GM11168 (cell line): ENCODE data around the gene PTPRM.

ENCODE experiments used
- in situ Hi-C: fragments of 300-500 bp; cut with MboI; formaldehyde crosslinking; loops from one replicate; pipeline ENCODE4 v1.12.0; 2022; ENCODE audit warnings: low sequenced_read_pairs; ENCODE audit not compliant: unreplicated experiment

Gene PTPRM

GRCh38 chr18:8324343-8325065 is 757.4 kb downstream of the PTPRM start:
- in situ Hi-C loops = no loop called here

DNA sequence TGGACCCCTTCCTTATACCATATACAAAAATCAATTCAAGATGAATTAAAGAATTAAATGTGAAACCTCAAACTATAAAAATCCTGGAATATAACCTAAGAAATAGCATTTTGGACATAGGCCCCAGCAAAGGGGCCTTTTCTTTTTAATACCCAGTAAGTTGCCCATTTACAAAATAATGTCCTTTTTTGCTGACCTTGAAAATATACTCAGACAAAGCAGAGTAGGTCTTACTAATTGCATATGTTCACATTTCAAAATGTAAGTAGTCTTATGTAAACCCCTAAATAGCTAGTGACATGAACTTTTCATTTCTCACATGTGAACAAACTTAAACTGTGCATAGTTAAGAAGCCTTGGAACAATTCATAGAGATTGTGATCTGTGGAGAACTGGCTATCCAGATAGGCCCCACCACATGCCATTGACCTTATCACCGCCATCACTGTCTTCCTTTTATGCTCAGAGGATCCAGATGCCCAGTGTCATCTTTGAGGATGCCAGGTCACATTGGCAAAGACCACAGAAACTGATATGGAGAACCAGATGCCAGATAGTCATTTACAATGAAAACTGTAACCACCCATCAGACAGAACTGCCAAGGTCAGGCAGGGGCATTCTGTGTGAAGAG is 759.8 kb downstream of the PTPRM start:
- in situ Hi-C loops = no loop called here

- in situ Hi-C loops = no loop called here
Observed at GRCh38 chr18:8328126-8328525, 761.0 kb downstream of the PTPRM start.

GRCh38 chr18:8329186-8329771 is 762.2 kb downstream of the PTPRM start:
- in situ Hi-C loops = no loop called here

DNA sequence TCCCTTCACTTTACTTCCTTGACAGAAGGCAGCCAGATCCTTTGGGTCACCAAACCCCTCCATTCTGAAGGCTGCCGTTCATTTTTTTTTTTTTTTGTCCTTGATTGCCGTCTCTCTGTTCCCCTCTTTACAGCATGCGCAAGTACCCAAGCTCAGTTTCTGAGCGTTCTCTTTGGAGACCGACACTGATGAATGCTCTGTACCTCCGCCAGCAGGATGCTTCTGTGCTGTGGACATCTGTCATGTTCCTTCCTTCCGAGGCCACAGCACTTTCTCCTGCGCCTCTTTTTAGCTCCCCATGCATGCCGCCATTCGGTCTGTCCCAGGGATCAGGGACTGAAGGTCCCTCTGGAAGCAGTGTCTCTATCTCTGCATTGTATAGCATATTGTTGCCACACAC is 763.5 kb downstream of the PTPRM start:
- in situ Hi-C loops = no loop called here

GRCh38 chr18:8332286-8332685 is 765.2 kb downstream of the PTPRM start:
- in situ Hi-C loops = no loop called here

DNA sequence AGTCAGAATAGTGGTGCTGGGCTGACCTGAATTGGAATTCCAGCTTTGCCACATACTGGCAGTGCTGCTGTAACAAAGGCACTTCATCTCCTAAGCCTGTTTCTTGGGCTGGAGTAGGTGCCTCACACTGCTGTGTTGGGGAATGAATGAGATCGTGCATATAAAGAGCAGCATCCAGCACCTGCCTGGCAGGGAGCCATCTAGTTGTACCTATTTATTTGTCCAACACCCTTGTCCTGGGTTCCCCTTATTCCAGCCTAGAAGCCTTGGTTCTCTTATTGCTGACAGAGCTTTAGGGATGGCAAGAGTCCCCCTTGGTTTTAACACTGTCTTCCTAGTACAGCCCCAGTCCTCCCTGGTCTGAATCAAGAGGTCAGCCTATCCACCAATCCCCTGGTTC is 766.8 kb downstream of the PTPRM start:
- in situ Hi-C loops = no loop called here

DNA sequence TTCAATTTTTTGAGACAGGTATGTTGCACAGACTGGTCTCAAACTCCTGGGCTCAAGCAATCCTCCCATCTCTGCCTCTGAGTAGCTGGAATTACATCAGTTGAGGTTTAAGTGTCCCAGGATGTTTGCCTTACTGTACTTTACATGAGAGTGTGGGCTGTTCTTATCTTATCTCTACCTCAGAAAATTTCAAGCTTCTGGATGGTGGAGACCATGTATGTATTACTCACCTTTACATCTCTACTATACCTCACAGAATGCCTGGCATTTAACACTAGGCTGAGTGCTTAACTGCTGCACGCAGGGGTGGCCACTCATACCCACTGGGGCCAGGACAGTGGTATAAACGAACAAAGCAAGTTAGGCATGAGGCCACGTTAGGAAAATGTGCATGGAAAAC is 770.1 kb downstream of the PTPRM start:
- in situ Hi-C loops = no loop called here

GRCh38 chr18:8339210-8339609 is 772.1 kb downstream of the PTPRM start:
- in situ Hi-C loops = no loop called here

GRCh38 chr18:8339952-8340351 is 772.8 kb downstream of the PTPRM start:
- in situ Hi-C loops = no loop called here

- in situ Hi-C loops = no loop called here
Observed at GRCh38 chr18:8341481-8342230, 774.5 kb downstream of the PTPRM start.

DNA sequence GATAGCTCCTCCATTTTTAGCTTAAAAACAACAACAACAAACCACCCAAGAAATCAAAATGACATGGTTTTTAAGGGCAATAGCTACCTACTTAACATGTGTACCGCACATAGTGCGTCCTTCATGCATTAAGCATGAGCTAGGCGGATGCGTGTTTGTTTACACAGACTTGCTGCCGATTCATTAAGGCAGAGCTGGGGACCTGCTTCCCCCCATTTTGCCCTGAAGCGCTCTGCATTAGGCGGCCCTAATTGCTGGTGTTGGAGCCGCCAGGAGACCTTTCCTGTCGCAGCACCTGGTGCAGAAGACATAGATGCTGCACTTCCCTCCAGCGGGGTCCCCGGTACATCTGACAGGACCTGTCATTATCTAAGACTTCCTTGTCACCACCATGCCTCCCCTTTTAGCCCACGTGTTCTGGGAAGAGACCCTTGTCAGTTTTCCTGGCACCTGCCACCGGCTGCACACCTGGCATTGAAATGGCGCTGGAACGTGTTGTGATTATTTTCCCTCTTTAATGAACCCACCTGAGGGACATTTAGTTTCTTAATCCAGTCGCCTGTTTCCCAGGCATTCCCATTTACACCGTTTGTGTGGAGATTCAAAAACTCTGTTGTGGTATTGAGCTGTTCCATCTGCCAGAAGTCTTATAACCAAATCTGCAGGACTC is 781.1 kb downstream of the PTPRM start:
- in situ Hi-C loops = no loop called here

DNA sequence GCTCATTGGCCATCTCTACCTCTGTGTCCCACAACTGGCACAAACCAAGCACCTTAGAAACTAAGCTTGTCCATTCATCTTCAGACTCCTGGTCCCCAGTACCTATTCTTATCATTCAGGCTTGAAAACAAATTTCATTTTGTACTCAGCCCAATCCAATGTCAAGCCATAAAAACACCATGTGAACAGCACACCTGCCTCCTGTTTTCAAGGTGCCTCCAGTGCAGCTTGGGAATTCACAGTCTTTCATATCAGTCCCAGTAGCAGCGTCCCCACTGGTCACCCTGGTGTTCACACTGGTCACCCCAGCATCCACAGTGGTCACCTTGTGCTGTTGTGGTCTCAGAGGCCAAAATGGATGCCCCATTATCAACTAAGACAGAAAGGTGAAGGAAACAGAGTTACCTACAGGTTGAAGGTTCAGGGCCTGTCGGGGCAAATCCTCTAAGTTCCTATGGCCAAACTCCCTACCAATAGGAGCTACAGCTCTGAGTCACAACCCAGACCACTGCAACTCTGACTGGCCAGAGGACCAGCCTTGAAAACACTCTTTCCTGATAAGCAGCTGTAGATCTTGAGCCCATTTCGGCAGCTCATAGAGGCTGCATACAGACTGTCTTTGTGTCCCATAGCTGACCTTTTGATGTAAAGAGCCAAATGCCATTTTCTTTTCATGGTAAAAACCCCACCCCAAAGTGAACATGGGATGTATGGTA is 782.6 kb downstream of the PTPRM start:
- in situ Hi-C loops = no loop called here

GRCh38 chr18:8350628-8351027 is 783.5 kb downstream of the PTPRM start:
- in situ Hi-C loops = no loop called here

DNA sequence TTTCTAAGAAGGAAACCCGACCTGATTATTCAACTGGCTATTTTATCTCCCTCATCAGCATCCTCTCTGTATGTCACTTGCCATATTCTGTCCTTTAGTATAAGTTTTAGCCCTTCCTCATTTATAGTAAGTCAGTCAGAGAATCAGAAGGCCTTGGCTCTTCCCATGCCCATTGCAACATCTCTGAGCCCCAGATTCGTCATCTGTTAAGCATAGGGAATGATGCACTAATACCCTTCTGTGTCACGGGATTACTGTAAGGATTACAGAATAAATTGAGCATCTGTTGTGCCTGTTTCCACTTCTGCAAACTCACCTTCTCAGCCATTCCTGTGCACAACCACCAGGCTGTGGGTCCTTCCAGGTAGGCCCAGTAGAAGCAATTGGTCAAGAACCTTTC is 784.0 kb downstream of the PTPRM start:
- in situ Hi-C loops = no loop called here

DNA sequence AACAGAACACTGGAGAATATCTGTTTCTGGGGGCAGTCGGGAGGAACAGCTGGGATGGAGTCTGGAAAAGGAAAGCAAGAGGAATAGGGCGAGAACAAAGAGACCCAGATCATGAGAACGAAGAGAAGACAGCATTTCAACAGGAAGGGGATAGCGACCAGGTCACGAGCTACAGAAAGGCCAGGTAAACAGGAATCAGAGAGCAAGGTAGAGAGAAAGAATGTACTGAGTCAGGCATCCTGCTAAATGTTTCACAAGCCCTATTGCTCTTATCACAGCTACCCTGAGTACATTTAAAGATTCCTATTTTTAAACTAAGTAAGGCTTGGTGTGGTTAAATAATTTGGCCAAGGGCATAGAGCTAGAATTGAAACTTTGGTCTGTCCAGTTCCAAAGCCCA is 787.2 kb downstream of the PTPRM start:
- in situ Hi-C loops = no loop called here

DNA sequence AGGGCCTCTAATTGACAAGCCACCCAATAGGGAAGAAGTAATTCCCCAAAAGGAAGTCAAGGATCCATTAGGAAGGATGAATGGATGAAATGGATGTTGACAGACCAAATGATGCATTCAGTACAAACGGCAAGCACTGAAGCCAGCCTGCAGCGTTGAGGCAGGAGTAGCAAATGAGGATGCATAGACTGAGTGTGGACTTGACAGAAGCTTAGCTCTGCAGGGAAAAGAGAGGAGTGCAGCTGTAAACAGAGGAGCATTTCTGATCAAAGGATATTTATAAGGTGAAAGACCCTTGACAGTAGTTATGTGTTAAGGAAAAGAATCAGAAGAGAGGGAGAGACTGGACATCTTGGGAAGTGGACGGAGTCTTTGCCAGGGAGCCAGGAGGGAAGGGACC is 788.9 kb downstream of the PTPRM start:
- in situ Hi-C loops = no loop called here

GRCh38 chr18:8357320-8357719 is 790.2 kb downstream of the PTPRM start:
- in situ Hi-C loops = no loop called here

GRCh38 chr18:8358033-8358765 is 791.1 kb downstream of the PTPRM start:
- in situ Hi-C loops = no loop called here
